Measurements from ENCODE around the gene ISG20.

The ISG20 gene

DNA sequence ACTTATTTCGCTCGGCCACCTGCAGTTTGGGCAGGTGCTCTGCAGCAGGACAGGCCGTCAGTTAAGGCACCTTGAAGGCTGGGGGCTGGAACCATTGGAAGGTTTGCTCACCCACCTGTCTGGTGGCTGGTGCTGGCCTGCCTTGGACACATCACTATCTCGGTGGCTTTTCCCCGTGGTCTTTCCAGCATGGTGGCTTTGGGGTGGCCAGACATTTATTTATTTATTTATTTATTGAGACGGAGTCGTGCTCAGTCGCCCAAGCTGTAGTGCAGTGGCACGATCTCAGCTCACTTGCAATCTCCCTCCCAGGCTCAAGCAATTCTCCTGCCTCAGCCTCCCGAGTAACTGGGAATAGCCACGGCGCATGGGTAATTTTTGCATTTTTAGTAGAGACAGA, 11.7 kb downstream of the ISG20 start:
- no peak for DNase-seq (ENCODE audit: low read depth)
- H3K4me3 ChIP-seq (ENCODE audit: low read depth, low read length): no peak overlapping the region
- TF ChIP-seq, protein P1, sequence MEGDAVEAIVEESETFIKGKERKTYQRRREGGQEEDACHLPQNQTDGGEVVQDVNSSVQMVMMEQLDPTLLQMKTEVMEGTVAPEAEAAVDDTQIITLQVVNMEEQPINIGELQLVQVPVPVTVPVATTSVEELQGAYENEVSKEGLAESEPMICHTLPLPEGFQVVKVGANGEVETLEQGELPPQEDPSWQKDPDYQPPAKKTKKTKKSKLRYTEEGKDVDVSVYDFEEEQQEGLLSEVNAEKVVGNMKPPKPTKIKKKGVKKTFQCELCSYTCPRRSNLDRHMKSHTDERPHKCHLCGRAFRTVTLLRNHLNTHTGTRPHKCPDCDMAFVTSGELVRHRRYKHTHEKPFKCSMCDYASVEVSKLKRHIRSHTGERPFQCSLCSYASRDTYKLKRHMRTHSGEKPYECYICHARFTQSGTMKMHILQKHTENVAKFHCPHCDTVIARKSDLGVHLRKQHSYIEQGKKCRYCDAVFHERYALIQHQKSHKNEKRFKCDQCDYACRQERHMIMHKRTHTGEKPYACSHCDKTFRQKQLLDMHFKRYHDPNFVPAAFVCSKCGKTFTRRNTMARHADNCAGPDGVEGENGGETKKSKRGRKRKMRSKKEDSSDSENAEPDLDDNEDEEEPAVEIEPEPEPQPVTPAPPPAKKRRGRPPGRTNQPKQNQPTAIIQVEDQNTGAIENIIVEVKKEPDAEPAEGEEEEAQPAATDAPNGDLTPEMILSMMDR (IDR thresholded peaks at IDR 0.05; ENCODE audit: low read depth, low read length, missing control alignments): no peak

DNA sequence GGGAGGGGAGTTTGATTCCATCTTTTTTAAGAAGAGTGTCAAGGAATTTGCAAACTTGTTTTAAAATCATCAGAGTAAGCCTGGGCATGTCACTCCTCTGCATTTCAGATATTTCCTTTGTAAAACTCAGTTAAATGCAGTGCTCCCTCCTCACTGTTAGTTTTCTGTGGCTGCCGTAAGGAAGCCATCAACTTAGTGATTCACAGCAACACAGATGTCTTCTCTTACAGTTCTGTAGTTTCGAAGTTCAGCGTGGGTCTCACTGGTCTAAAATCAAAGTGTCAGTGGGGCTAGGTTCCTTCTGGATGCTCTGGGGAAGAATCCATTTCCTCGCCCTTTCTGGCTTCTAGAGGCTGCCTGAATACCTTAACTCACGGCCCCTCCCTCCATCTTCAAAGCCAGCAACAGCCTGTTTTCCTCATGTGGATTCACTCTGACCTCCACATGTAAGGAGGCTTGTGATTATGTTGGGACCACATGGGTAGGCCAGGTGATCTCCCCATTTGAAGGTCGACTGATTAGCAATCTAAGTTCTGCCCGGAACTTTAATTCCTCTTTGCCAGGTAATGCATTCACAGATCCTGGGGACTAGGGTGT, 12.4 kb downstream of the ISG20 start:
- H3K4me3 ChIP-seq (ENCODE audit: low read depth, low read length): no peak overlapping the region
- TF ChIP-seq, protein P1 (IDR thresholded peaks at IDR 0.05; ENCODE audit: low read depth, low read length, missing control alignments): no peak
- no peak for DNase-seq (ENCODE audit: low read depth)

DNA sequence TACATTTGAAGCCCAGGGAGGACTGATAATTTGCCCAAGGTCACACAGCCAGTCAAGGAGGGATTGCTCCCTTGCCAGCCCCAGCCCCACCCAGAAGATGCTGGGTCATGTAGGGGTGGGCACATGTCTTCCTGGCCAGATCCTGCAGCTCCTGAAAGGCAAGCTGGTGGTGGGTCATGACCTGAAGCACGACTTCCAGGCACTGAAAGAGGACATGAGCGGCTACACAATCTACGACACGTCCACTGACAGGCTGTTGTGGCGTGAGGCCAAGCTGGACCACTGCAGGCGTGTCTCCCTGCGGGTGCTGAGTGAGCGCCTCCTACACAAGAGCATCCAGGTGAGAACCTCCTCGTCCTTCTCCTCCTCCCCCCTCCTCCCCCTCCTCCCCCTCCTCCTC, 13.2 kb downstream of the ISG20 start:
- TF ChIP-seq, protein P1 (IDR thresholded peaks at IDR 0.05; ENCODE audit: low read depth, low read length, missing control alignments): no peak
- H3K4me3 ChIP-seq (ENCODE audit: low read depth, low read length): no peak overlapping the region
- no peak for DNase-seq (ENCODE audit: low read depth)

DNA sequence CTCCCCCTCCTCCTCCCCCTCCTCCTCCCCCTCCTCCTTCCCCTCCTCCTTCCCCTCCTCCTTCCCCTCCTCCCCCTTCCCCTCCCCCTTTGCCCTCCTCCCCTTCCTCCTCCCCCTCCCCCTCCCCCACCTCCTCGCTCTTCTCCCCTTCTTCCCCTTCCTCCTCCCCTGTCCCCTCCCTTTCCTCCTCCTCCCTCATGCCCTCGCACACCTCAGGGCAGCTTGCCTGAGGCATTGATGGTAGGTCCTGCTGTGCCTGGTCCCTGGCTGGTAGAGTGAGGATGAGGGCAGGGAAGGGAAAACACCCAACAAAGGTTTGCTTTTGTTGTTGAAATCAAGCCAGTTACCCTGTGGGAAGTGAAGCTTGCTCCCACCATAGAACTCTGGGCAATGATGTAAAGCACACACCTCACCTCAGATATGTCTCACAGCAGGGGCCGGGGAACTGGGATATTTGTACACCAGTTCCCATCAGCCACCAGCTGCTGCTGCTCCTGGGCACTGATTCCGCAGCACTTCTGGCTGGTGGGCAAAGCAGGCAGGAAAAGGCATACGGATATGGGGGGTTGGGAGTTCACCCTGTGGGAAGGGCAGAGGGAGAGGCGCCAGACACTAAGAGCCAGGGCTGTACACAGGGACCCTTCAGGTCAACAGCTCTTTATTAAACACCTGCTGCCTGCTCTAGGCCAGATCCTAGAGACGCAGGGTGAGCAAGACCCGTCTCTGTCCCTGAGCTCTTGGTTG, 13.8 kb downstream of the ISG20 start:
- TF ChIP-seq, protein P1 (IDR thresholded peaks at IDR 0.05; ENCODE audit: low read depth, low read length, missing control alignments): no peak
- no peak overlapping the region for H3K4me3 ChIP-seq (ENCODE audit: low read depth, low read length)
- DNase-seq (ENCODE audit: low read depth): no peak

DNA sequence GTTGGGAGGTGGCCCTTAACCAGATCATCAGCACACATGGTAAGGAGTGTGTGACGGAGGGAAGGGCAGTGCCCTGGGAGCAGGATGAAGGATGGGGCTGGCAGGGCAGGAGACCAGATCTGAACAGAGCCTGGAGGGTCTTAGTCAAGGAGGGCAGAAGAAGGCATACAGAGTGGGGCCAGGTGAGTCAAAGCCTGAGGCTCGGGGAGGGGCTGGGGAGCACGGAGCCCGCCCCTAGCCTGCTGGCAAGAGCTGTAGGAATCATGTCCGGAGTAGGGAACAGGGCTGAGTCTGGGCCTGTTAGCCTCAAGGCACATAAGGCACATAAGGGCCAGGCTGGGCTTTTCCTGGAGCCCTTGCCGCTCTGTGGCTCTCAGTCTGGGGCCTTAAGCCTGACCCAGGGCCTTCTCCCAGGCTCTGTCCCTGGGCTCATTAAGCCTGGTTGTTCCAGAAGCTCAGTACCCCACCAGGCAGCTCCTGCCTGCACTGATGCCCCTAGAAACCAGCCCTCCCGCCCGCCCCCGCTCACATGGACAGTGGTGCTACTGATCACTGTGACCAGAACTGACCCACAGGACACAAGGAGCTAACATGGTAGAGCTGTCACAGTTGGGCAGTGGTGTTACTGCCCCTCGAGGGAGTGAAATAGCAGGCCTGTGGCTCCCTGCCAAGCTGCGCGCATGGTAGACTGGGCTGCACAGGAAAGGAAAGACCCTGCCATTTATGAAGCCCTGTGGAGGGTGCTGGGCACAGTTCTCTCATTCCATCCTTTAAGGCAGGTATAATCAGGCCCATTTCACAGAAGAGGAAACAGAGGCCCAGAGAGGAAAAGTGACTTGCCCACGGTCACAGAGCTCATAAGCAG, 14.6 kb downstream of the ISG20 start:
- DNase-seq (ENCODE audit: low read depth): no peak
- no peak overlapping the region for H3K4me3 ChIP-seq (ENCODE audit: low read depth, low read length)
- TF ChIP-seq, protein P1 (IDR thresholded peaks at IDR 0.05; ENCODE audit: low read depth, low read length, missing control alignments): no peak

DNA sequence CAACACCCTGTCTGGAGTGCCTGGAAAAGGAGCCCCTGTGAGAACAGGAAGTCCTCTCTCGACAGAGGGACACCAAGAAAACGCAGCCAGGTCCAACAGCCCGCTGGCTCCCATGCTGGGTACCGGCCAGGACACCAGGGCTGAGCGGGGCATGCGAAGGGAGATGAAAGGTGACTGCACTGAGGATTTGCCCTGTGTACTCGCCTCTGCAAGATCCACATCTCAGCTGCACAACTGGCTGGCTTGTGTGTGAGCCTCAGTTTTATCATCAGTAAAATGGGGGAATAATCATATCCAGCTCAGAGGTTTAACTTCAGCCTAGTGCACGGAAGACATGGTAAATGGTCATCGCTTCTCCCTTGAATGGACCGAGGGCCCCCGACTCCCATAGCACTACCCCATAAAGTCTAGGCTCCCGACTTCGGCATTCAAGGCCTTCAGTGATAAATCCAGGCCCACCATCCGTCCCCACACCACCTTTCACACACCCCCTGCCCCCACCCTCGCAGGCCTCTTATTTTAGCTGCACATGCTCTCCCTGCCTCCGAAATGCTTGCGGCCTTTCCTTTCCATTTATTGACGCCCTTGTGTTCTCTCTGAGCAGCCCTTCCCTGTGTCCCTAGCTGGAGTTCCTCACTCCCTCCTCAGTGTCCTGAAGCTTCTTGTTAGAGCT, 15.8 kb downstream of the ISG20 start:
- no peak for DNase-seq (ENCODE audit: low read depth)
- TF ChIP-seq, protein P1 (IDR thresholded peaks at IDR 0.05; ENCODE audit: low read depth, low read length, missing control alignments): no peak
- no peak overlapping the region for H3K4me3 ChIP-seq (ENCODE audit: low read depth, low read length)

Measured in GM12864 (cell line).